ENCODE results near the gene DHRS1. TPM values are rescaled to one million over a fixed set of nuclear protein-coding genes. Genes with fewer than 3 reads are reported as not detected.

DHRS1 gene
- total RNA-seq (2012; rRNA removed) (13.1 and 15.8 TPM in 2 replicates), polyA plus RNA-seq (2012; rRNA removed) (34.7 and 38.6 TPM in 2 replicates), Bru-seq, nascent RNA (percentile 58 among the genes with signal in this experiment), BruChase-seq, experiment 1, labeled RNA remaining after a 6-hour chase (percentile 64 among the genes with signal in this experiment), BruChase-seq, experiment 2, labeled RNA remaining after a 2-hour chase (percentile 57 among the genes with signal in this experiment)
- 41.5 and 62.4 TPM in 2 replicates for polyA plus RNA-seq (2012; cell fraction: cytosol; rRNA removed)
- 109 and 123 TPM in 2 replicates for polyA plus RNA-seq (2012; cell fraction: nucleus; rRNA removed; ENCODE audit: low replicate concordance)
- long read RNA-seq, transcript DHRS1-205 (1 exons, 528 nt), result major isoform, 14 of 33 reads
- long read RNA-seq, transcript DHRS1-201 (9 exons, 1,480 nt), result major isoform, 14 of 33 reads
- long read RNA-seq, partial matches to known transcripts, result 0 of 33 reads
- long read RNA-seq, other reads (novel, unspliced or antisense), result 5 of 33 reads

GRCh38 chr14:24299255-24300191 is at the start of gene DHRS1, which contains the start of gene NOP9:
DHRS1 (minus strand) TSS chr14:24299780; CDS start chr14:24299106, 674 bp downstream.
NOP9 (plus strand) TSS chr14:24299850; CDS start chr14:24299955, 105 bp downstream.
- Histone ChIP-seq H3K9me1 (ENCODE audit: insufficient read depth, low read length) (no peaks in the 10 kb centered on the region), H3K4ac (ENCODE audit: low read depth, low read length) (peak within 1 kb of the TSS; percentile 89), H4K20me1 (ENCODE audit: insufficient read depth, low read length) (no peaks in the 10 kb centered on the region), H3K9ac (ENCODE audit: low read depth, low read length) (peak within 1 kb of the TSS; percentile 86), H2BK15ac (ENCODE audit: low read depth, low read length) (no peak within 1 kb of the TSS), H2BK5ac (ENCODE audit: low read depth, low read length, poor library complexity, severe bottlenecking) (peak within 1 kb of the TSS; percentile 14), H4K5ac (ENCODE audit: low read depth, low read length) (peak within 1 kb of the TSS; percentile 13), H2AK5ac (ENCODE audit: low read depth, low read length) (peak within 1 kb of the TSS; percentile 52; the same call in 1 of the 2 replicates), H3K36me3 (ENCODE audit: control insufficient read depth, insufficient read depth, low read length) (peaks cover 30% of the 10 kb centered on the region), H2BK120ac (ENCODE audit: low read depth, low read length) (no peak within 1 kb of the TSS), H3K9me3 (ENCODE audit: control insufficient read depth, insufficient read depth, low read length) (no peaks in the 10 kb centered on the region), H3K56ac (ENCODE audit: extremely low read depth, insufficient read depth, low read length) (peak within 1 kb of the TSS; percentile 63), H4K91ac (ENCODE audit: insufficient read depth, low read depth, low read length) (peak within 1 kb of the TSS; percentile 72; the same call in 1 of the 2 replicates), H3K79me1 (ENCODE audit: low read depth in 1 of 2, low read length in 2 of 2) (peaks cover 24 to 56% of the 10 kb centered on the region in 2 experiments), H3K27me3 (ENCODE audit: control insufficient read depth, insufficient read depth, low read length) (no peaks in the 10 kb centered on the region), H4K8ac (ENCODE audit: low read depth in 2 of 2, low read length in 2 of 2) (peak within 1 kb of the TSS; percentile 73 to 94), H2BK20ac (ENCODE audit: low read depth, low read length) (no peak within 1 kb of the TSS), H3K4me2 (ENCODE audit: low read depth, low read length) (peak within 1 kb of the TSS; percentile 94), H2AK9ac (replicated peaks; ENCODE audit: low read depth, low read length, poor library complexity) (peak within 1 kb of the TSS; percentile 97), H3K18ac (ENCODE audit: low read depth, low read length) (no peak within 1 kb of the TSS), H2AFZ (replicated peaks; ENCODE audit: low read length, poor library complexity) (peak within 1 kb of the TSS; percentile 98), H3K4me3 (ENCODE audit: insufficient read depth, low read depth, low read length) (peak within 1 kb of the TSS; percentile 63), H3K23ac (ENCODE audit: low read depth, low read length) (peak within 1 kb of the TSS; percentile 89), H3K14ac (replicated peaks; ENCODE audit: low read depth, low read length) (peak within 1 kb of the TSS; percentile 77), H3K27ac (ENCODE audit: insufficient read depth, low read length) (peak within 1 kb of the TSS; percentile 41), H3K4me1 (ENCODE audit: control insufficient read depth, insufficient read depth, low read length) (peaks cover 9% of the 10 kb centered on the region)
- ChIA-PET POLR2A (ENCODE audit: unreplicated experiment) (interaction anchor here (0.6 kb wide), 1 partner anchor 23 kb away, joined by 18 read pairs; no protein-coding TSS in a partner anchor), CTCF (interaction anchor here (0.9 to 3.0 kb wide), 3 partner anchors 9 to 56 kb away, joined by 6 to 20 read pairs (median 7); partner anchors contain the start of genes CIDEB and LTB4R2)
- in situ Hi-C loops (cut with MboI; ENCODE audit: low sequenced_read_pairs) (loop anchor here (5.0 kb wide), 1 partner anchor 57 kb away; the partner anchor contains the start of gene TINF2), intact Hi-C loops (cut with micrococcal nuclease) (loop anchor here (1.0 to 10.0 kb wide), 3 partner anchors 57 to 315 kb away; partner anchors contain the start of genes CHMP4A, DHRS4L2 and TINF2), dilution Hi-C loops (cut with HindIII; ENCODE audit: low sequenced_read_pairs, unreplicated experiment) (no loop called here)
- ATAC-seq (ENCODE audit: low read depth), result peak; percentile 83
- BruUV-seq (replicated peaks), result no TSS peak
- 1% methylated on average over 47 of the region's 75 CpGs; no CpG with 5 or more reads in 1 of the 2 experiments for WGBS, 2 experiments (ENCODE audit: extremely low coverage in 2 of 2, insufficient read length in 1 of 2)
- DNase-seq, result peak; percentile 85
- TF ChIP-seq NFE2L2 (IDR thresholded peaks at IDR 0.05; ENCODE audit: low read depth, low read length) (no peak), RFX5 (IDR thresholded peaks at IDR 0.05; ENCODE audit: low read depth, low read length) (no peak), MAZ (IDR thresholded peaks at IDR 0.05; ENCODE audit: borderline replicate concordance, low read depth, low read length) (peak; percentile 97), RCOR1 (IDR thresholded peaks at IDR 0.05; ENCODE audit: insufficient replicate concordance, low read length) (no peak), USF2 (IDR thresholded peaks at IDR 0.05; ENCODE audit: low read depth, low read length) (no peak), MXI1 (IDR thresholded peaks at IDR 0.05; ENCODE audit: borderline replicate concordance, low read depth, low read length) (peak; percentile 98), SMC3 (IDR thresholded peaks at IDR 0.05; ENCODE audit: low read depth, low read length) (no peak), POLR2A (IDR thresholded peaks at IDR 0.05; ENCODE audit: low read depth, low read length) (peak; percentile 52; the same call in 1 of the 2 replicates), BHLHE40 (IDR thresholded peaks at IDR 0.05; ENCODE audit: low read depth, low read length) (0 out of 2 replicates have a peak, but pooled peaks have one; percentile 21), CHD1 (IDR thresholded peaks at IDR 0.05; ENCODE audit: low read depth, low read length) (no peak), CTCF (conservative IDR thresholded peaks at IDR 0.05; ENCODE audit: low read depth, low read length) (no peak), MAFK (IDR thresholded peaks at IDR 0.05; ENCODE audit: low read depth, low read length) (peak; percentile 16; the same call in 1 of the 2 replicates)
